GM18873 (cell line): ENCODE data around the gene CHAT.

Experiments used
- ATAC-seq: cut with Tn5 transposase; IDR thresholded peaks from one replicate; pipeline ENCODE4 v1.9.1; 2021; ENCODE audit warnings: mild to moderate bottlenecking, moderate library complexity, moderate number of reproducible peaks; ENCODE audit not compliant: unreplicated experiment, low FRiP score

CHAT gene

GRCh38 chr10:49596836-49597235 is 17.0 kb upstream of the CHAT start:
- no peak for ATAC-seq

GRCh38 chr10:49597426-49598163 is 16.2 kb upstream of the CHAT start:
- no peak for ATAC-seq

GRCh38 chr10:49598164-49598856 is 15.5 kb upstream of the CHAT start:
- ATAC-seq, result no peak

- ATAC-seq, result no peak
These were observed 14.9 kb upstream of the CHAT start for GRCh38 chr10:49598986-49599385.

GRCh38 chr10:49599546-49599945 is 14.3 kb upstream of the CHAT start:
- no peak for ATAC-seq

- ATAC-seq, result no peak
These were observed 13.8 kb upstream of the CHAT start for GRCh38 chr10:49600046-49600445.

- no peak for ATAC-seq
These were observed 12.9 kb upstream of the CHAT start for GRCh38 chr10:49600781-49601400.

GRCh38 chr10:49601857-49602256 is 12.0 kb upstream of the CHAT start:
- no peak for ATAC-seq

GRCh38 chr10:49602380-49603023 is 11.3 kb upstream of the CHAT start:
- no peak for ATAC-seq

- no peak for ATAC-seq
These were observed 8.5 kb upstream of the CHAT start for GRCh38 chr10:49605216-49605938.

GRCh38 chr10:49605939-49606509 is 7.8 kb upstream of the CHAT start:
- ATAC-seq, result no peak

GRCh38 chr10:49606981-49607535 is 6.8 kb upstream of the CHAT start:
- ATAC-seq, result no peak

GRCh38 chr10:49608166-49609005 is 5.5 kb upstream of the CHAT start:
- ATAC-seq, result no peak

- ATAC-seq, result no peak
These were observed 4.9 kb upstream of the CHAT start for GRCh38 chr10:49609006-49609282.

GRCh38 chr10:49609283-49610113 is 4.3 kb upstream of the CHAT start:
- no peak for ATAC-seq

GRCh38 chr10:49610114-49610457 is 3.8 kb upstream of the CHAT start, which contains the start of gene SLC18A3:
TSS of gene SLC18A3 (plus strand) at chr10:49610310. CDS start at chr10:49610741, 431 bp downstream.
- ATAC-seq, result no peak

- no peak for ATAC-seq
These were observed 3.2 kb upstream of the CHAT start for GRCh38 chr10:49610458-49611165.
